HG03196 (cell line): ENCODE data around the gene CNTFR.
A peak's percentile ranks its signal among the peaks of the same experiment; 100 is the strongest.
"Not testable (repeated sequence)": the region's sequence is repeated elsewhere in the genome, so short reads cannot be mapped to it uniquely, and the experiment has no call there.

ENCODE experiments used
- ATAC-seq: cut with Tn5 transposase; IDR thresholded peaks from one replicate; pipeline ENCODE4 v1.9.1; 2021; ENCODE audit not compliant: unreplicated experiment

Gene CNTFR

GRCh38 chr9:34589636-34590380, at the start of gene CNTFR:
CNTFR (minus strand) TSS chr9:34589724; CDS start chr9:34568981, 20,743 bp downstream.
- ATAC-seq, result no peak

GRCh38 chr9:34639322-34639721, 49.8 kb upstream of the CNTFR start:
- ATAC-seq, result not testable (repeated sequence)

- no peak for ATAC-seq
Measured at GRCh38 chr9:34638138-34638445, 48.6 kb upstream of the CNTFR start.

GRCh38 chr9:34637356-34638137, 48.0 kb upstream of the CNTFR start, which contains the start of gene SIGMAR1:
SIGMAR1 (minus strand) TSS chr9:34637787; CDS start chr9:34637697, 90 bp downstream.
- ATAC-seq, result peak; percentile 83

GRCh38 chr9:34636791-34637355, 47.3 kb upstream of the CNTFR start:
- ATAC-seq, result peak; percentile 7

GRCh38 chr9:34635556-34635955, 46.0 kb upstream of the CNTFR start:
- ATAC-seq, result no peak

GRCh38 chr9:34634551-34635248, 45.2 kb upstream of the CNTFR start:
- ATAC-seq, result no peak

GRCh38 chr9:34633851-34634550, 44.5 kb upstream of the CNTFR start:
- ATAC-seq, result peak; percentile 32

- ATAC-seq, result no peak
Measured at GRCh38 chr9:34633166-34633565, 43.6 kb upstream of the CNTFR start.

GRCh38 chr9:34630402-34631154, 41.1 kb upstream of the CNTFR start:
- no peak for ATAC-seq

GRCh38 chr9:34629491-34629808, 39.9 kb upstream of the CNTFR start:
- no peak for ATAC-seq

- no peak for ATAC-seq
Measured at GRCh38 chr9:34628656-34629490, 39.3 kb upstream of the CNTFR start, which contains the start of gene ARID3C. ARID3C (minus strand) TSS chr9:34629066; CDS start chr9:34628014, 1,052 bp downstream.

- no peak for ATAC-seq
Measured at GRCh38 chr9:34627716-34628655, 38.5 kb upstream of the CNTFR start.

GRCh38 chr9:34625186-34625486, 35.6 kb upstream of the CNTFR start:
- ATAC-seq, result no peak

GRCh38 chr9:34624475-34625185, 35.1 kb upstream of the CNTFR start:
- ATAC-seq, result no peak

GRCh38 chr9:34623374-34624235, 34.1 kb upstream of the CNTFR start:
- no peak for ATAC-seq
